ENCODE results near the gene RPS6KA5. TPM values are rescaled to one million over a fixed set of nuclear protein-coding genes. Genes with fewer than 3 reads are reported as not detected.

The RPS6KA5 gene
- total RNA-seq, 1 donor from 2014 or later, result 8.0 TPM

GRCh38 chr14:90853116-90853515 is 207.3 kb downstream of the RPS6KA5 start:
- ATAC-seq, result no peak
- no peaks in the 10 kb centered on the region for H3K27me3 ChIP-seq
- no peak for TF ChIP-seq CTCF (IDR thresholded peaks at IDR 0.05)
- intact Hi-C loops (cut with DNase I), result no loop called here
- no peaks in the 10 kb centered on the region for H3K4me1 ChIP-seq
- no peaks in the 10 kb centered on the region for H3K36me3 ChIP-seq
- H3K27ac ChIP-seq, result no peak overlapping the region
- no peak overlapping the region for H3K4me3 ChIP-seq
- no peak for DNase-seq
- no peaks in the 10 kb centered on the region for H3K9me3 ChIP-seq

- intact Hi-C loops (cut with DNase I), result no loop called here
- no peak for DNase-seq
- no peak overlapping the region for H3K27ac ChIP-seq
Observed at GRCh38 chr14:90851327-90852036, 209.0 kb downstream of the RPS6KA5 start.

GRCh38 chr14:90850487-90850886 is 210.0 kb downstream of the RPS6KA5 start:
- no peak overlapping the region for H3K4me3 ChIP-seq
- intact Hi-C loops (cut with DNase I), result no loop called here
- DNase-seq, result no peak
- H3K4me1 ChIP-seq, result no peaks in the 10 kb centered on the region
- TF ChIP-seq CTCF (IDR thresholded peaks at IDR 0.05), result no peak
- ATAC-seq, result peak; percentile 51
- no peaks in the 10 kb centered on the region for H3K27me3 ChIP-seq
- H3K36me3 ChIP-seq, result no peaks in the 10 kb centered on the region
- no peak overlapping the region for H3K27ac ChIP-seq
- no peaks in the 10 kb centered on the region for H3K9me3 ChIP-seq

More at GRCh38 chr14:90851327-90852036, 209.0 kb downstream of the RPS6KA5 start:
- Histone ChIP-seq H3K4me1 (no peaks in the 10 kb centered on the region), H3K9me3 (no peaks in the 10 kb centered on the region), H3K4me3 (no peak overlapping the region), H3K36me3 (no peaks in the 10 kb centered on the region), H3K27me3 (no peaks in the 10 kb centered on the region)
- no peak for TF ChIP-seq CTCF (IDR thresholded peaks at IDR 0.05)
- no peak for ATAC-seq

- TF ChIP-seq CTCF (IDR thresholded peaks at IDR 0.05), result no peak
- H3K9me3 ChIP-seq, result no peaks in the 10 kb centered on the region
- no peak for DNase-seq
Observed at GRCh38 chr14:90849787-90850444, 210.5 kb downstream of the RPS6KA5 start.

GRCh38 chr14:90848944-90849731 is 211.3 kb downstream of the RPS6KA5 start:
- Histone ChIP-seq H3K27me3 (no peaks in the 10 kb centered on the region), H3K9me3 (no peaks in the 10 kb centered on the region), H3K4me3 (no peak overlapping the region), H3K27ac (no peak overlapping the region), H3K4me1 (no peaks in the 10 kb centered on the region), H3K36me3 (no peaks in the 10 kb centered on the region)
- no peak for TF ChIP-seq CTCF (IDR thresholded peaks at IDR 0.05)
- DNase-seq (no peak), ATAC-seq (no peak)
- intact Hi-C loops (cut with DNase I), result no loop called here

More at GRCh38 chr14:90849787-90850444, 210.5 kb downstream of the RPS6KA5 start:
- ATAC-seq, result no peak
- Histone ChIP-seq H3K36me3 (no peaks in the 10 kb centered on the region), H3K4me3 (no peak overlapping the region), H3K4me1 (no peaks in the 10 kb centered on the region), H3K27ac (no peak overlapping the region), H3K27me3 (no peaks in the 10 kb centered on the region)
- intact Hi-C loops (cut with DNase I), result no loop called here
